ENCODE measurements around the gene CDK10. TPM values are rescaled to one million over a fixed set of nuclear protein-coding genes. Genes with fewer than 3 reads are reported as not detected.

The CDK10 gene
- total and polyA plus RNA-seq, 9 of the 15 experiments (the other 6 are each of a cell fraction or from before 2014, with no cell fraction given), result 2.0 to 85.1 (median 40.1) TPM

GRCh38 chr16:89721546-89722391 lies 35.3 kb downstream of the CDK10 start (continued):
- TF ChIP-seq SFPQ (IDR thresholded peaks at IDR 0.05; ENCODE audit: low read depth, low read length) (peak; percentile 68; the same call in 1 of the 2 replicates), MTA1 (IDR thresholded peaks at IDR 0.05; ENCODE audit: borderline replicate concordance) (no peak), RB1 (IDR thresholded peaks at IDR 0.05; ENCODE audit: low read depth) (peak; percentile 66), TCF15 (CRISPR knock-in tag; IDR thresholded peaks at IDR 0.05) (no peak), OTX1 (CRISPR knock-in tag; IDR thresholded peaks at IDR 0.05) (no peak), CREM (IDR thresholded peaks at IDR 0.05; ENCODE audit: low read depth) (no peak), SIRT6 (IDR thresholded peaks at IDR 0.05; ENCODE audit: low read depth, low read length) (no peak), RBM17 (IDR thresholded peaks at IDR 0.05; ENCODE audit: borderline replicate concordance, low read depth, low read length) (no peak), EHMT2 (IDR thresholded peaks at IDR 0.05) (no peak), GABPB1 (CRISPR knock-in tag; IDR thresholded peaks at IDR 0.05) (no peak), MBD1 (CRISPR knock-in tag; IDR thresholded peaks at IDR 0.05) (no peak), KDM4B (IDR thresholded peaks at IDR 0.05; ENCODE audit: borderline replicate concordance in 2 of 2, low read depth in 1 of 2) (no peak), SOX6 (IDR thresholded peaks at IDR 0.05) (no peak), SREBF1 (IDR thresholded peaks at IDR 0.05; ENCODE audit: borderline replicate concordance, low read depth, low read length) (no peak), HDAC6 (IDR thresholded peaks at IDR 0.05; ENCODE audit: low read depth, low read length) (no peak), SAFB (IDR thresholded peaks at IDR 0.05; ENCODE audit: borderline replicate concordance, low read depth, low read length) (peak; percentile 78)
- TF ChIP-seq, protein P1, sequence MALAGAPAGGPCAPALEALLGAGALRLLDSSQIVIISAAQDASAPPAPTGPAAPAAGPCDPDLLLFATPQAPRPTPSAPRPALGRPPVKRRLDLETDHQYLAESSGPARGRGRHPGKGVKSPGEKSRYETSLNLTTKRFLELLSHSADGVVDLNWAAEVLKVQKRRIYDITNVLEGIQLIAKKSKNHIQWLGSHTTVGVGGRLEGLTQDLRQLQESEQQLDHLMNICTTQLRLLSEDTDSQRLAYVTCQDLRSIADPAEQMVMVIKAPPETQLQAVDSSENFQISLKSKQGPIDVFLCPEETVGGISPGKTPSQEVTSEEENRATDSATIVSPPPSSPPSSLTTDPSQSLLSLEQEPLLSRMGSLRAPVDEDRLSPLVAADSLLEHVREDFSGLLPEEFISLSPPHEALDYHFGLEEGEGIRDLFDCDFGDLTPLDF (CRISPR knock-in tag; IDR thresholded peaks at IDR 0.05), result no peak
- TF ChIP-seq, protein P2, sequence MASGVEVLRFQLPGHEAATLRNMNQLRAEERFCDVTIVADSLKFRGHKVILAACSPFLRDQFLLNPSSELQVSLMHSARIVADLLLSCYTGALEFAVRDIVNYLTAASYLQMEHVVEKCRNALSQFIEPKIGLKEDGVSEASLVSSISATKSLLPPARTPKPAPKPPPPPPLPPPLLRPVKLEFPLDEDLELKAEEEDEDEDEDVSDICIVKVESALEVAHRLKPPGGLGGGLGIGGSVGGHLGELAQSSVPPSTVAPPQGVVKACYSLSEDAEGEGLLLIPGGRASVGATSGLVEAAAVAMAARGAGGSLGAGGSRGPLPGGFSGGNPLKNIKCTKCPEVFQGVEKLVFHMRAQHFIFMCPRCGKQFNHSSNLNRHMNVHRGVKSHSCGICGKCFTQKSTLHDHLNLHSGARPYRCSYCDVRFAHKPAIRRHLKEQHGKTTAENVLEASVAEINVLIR (CRISPR knock-in tag; IDR thresholded peaks at IDR 0.05), result no peak
- TF ChIP-seq, protein P3, sequence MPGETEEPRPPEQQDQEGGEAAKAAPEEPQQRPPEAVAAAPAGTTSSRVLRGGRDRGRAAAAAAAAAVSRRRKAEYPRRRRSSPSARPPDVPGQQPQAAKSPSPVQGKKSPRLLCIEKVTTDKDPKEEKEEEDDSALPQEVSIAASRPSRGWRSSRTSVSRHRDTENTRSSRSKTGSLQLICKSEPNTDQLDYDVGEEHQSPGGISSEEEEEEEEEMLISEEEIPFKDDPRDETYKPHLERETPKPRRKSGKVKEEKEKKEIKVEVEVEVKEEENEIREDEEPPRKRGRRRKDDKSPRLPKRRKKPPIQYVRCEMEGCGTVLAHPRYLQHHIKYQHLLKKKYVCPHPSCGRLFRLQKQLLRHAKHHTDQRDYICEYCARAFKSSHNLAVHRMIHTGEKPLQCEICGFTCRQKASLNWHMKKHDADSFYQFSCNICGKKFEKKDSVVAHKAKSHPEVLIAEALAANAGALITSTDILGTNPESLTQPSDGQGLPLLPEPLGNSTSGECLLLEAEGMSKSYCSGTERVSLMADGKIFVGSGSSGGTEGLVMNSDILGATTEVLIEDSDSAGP (CRISPR knock-in tag; IDR thresholded peaks at IDR 0.05), result no peak
